NT2/D1 (cell line): ENCODE results near the gene PTH2R.

ENCODE experiments used
- DNase-seq: peaks from one replicate; pipeline ENCODE4 v3.0.0-alpha.2; 2011; ENCODE audit warnings: low read depth, low spot score
- H3K27me3 ChIP-seq: 2 replicates; pipeline ENCODE4 v1.6.0; 2011; ENCODE audit warnings: mild to moderate bottlenecking; ENCODE audit not compliant: insufficient read length, insufficient read depth
- H3K36me3 ChIP-seq: 2 replicates; pipeline ENCODE4 v1.6.1; 2011; ENCODE audit warnings: mild to moderate bottlenecking, low read length, mixed read lengths; ENCODE audit not compliant: insufficient read depth, insufficient read length
- H3K4me1 ChIP-seq: 2 replicates; pipeline ENCODE4 v1.5.1; 2011; ENCODE audit not compliant: insufficient read depth, insufficient read length
- H3K4me3 ChIP-seq: 2 replicates; pipeline ENCODE4 v1.5.1; 2011; ENCODE audit warnings: low read depth; ENCODE audit not compliant: insufficient read length
- H3K9ac ChIP-seq: 2 replicates; pipeline ENCODE4 v1.6.0; 2011; ENCODE audit warnings: low read depth; ENCODE audit not compliant: insufficient read length
- H3K9me3 ChIP-seq: 2 replicates; pipeline ENCODE4 v1.5.1; 2011; ENCODE audit warnings: mild to moderate bottlenecking, low read length; ENCODE audit not compliant: insufficient read depth
- SUZ12 ChIP-seq: IDR thresholded peaks from 2 replicates; pipeline ENCODE4 v1.6.1; 2011; ENCODE audit not compliant: insufficient read length, insufficient read depth; ENCODE audit errors: extremely low read depth
- YY1 ChIP-seq: IDR thresholded peaks from 2 replicates; pipeline ENCODE4 v1.6.1; 2011; ENCODE audit not compliant: insufficient read length, insufficient read depth
- ZNF274 ChIP-seq: IDR thresholded peaks from 2 replicates; pipeline ENCODE4 v1.6.1; 2011; ENCODE audit warnings: mild to moderate bottlenecking, low read depth, low read length

Gene PTH2R

GRCh38 chr2:208363485-208363884 is 43.1 kb upstream of the PTH2R start:
- no peak for DNase-seq
- no peak overlapping the region for H3K4me3 ChIP-seq
- H3K36me3 ChIP-seq, result no peaks in the 10 kb centered on the region
- TF ChIP-seq YY1 (no peak), ZNF274 (no peak), SUZ12 (no peak)
- peaks cover 4% of the 10 kb centered on the region; the same call in 1 of the 2 replicates for H3K9me3 ChIP-seq
- no peaks in the 10 kb centered on the region for H3K27me3 ChIP-seq
- H3K4me1 ChIP-seq, result no peaks in the 10 kb centered on the region
- no peak overlapping the region for H3K9ac ChIP-seq

DNA sequence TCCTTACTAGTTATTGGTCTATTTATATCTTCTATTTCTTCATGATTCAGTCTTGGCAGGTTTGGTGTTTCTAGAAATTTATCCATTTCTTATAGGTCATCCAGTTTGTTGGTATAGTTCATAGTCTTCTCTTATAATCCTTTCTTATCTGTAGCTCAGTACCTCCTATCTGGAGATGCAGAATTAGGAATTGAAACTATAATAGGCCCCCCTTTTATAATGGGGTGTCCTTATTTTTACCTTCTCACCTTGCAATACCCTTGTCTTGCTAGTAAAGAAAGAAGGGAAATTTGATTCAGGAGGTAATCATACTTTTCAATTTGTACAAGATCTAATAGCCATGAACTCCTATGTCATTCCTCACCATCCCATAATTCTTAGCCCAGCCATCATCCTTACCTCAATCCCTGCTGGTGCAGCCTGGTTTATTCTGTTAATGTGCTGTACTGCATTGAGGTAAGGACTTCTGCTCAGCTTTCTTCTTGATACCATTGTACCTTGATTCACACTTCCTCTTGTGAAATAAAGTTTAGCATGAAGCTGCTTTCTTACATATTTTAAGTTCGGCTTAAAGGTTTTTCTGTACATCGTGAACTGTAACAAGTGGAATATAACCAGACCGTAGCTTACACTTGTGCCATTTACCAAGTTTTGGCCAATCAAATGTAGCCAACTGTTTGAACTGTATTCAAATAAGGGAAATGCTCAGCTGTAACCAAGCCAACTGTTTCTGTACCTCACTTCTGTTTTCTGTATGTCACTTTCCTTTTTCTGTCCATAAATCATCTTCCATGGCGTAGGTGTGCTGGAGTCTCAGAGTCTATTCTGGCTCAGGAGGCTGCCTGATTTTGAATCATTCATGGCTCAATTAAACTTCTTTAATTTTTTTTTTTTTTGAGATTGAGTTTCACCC is 40.1 kb upstream of the PTH2R start:
- no peak for TF ChIP-seq YY1
- TF ChIP-seq SUZ12, result no peak
- TF ChIP-seq ZNF274, result no peak
- H3K27me3 ChIP-seq, result no peaks in the 10 kb centered on the region
- no peaks in the 10 kb centered on the region for H3K4me1 ChIP-seq
- H3K9me3 ChIP-seq, result peaks cover 4% of the 10 kb centered on the region; the same call in 1 of the 2 replicates
- no peak for DNase-seq
- no peak overlapping the region for H3K9ac ChIP-seq
- no peak overlapping the region for H3K4me3 ChIP-seq
- H3K36me3 ChIP-seq, result no peaks in the 10 kb centered on the region

DNA sequence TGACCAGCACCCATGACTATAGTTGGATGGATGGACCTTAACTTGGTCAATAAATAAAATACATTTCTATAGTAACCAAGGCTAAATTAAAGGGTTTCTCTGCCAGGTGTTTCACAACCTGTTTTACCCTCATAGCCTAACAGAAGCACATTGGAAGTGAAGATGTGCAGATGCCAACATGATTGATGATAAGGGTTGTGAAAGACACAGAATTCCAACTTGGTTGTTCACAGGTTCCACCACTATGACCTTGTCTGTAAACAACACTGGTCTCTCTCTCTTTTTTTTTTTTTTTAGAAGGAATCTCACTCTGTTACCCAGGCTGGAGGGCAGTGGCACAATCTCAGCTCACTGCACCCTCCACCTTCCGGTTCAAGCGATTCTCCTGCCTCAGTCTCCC is 37.5 kb upstream of the PTH2R start:
- H3K27me3 ChIP-seq, result no peaks in the 10 kb centered on the region
- no peak for DNase-seq
- no peak for TF ChIP-seq YY1
- TF ChIP-seq ZNF274, result no peak
- TF ChIP-seq SUZ12, result no peak

DNA sequence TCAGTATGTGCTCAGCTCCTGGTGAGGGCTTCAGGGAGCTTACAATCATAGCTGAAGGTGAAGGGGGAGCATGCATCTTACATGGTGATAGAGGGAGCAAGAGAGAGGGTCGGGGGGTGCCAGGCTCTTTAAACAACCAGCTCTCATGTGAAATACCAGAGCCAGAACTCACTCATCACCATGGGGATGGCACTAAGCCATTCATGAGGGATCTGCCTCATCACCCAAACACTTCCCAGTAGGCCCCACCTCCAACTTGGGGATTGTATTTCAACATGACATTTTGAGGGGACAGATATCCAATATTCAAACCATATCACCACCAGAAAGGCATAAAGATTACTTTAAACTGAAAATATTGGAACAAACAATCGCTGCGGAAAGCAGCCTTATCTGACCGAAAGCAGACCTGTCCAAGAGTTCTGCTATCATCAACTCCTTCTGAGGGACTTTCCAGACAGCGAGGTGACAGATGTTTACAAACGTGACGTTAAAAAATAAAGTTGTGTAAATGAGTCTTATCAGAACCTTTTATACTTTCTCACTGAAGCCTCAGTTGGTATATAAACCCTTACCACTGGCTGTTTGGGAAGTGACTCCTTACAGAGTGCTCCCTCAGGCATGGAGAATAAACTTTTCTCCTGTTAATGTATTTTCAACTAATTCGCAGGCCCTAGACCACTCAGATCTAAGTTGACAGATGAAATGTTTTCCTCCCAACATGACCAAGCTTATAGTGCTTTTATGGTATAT is 35.5 kb upstream of the PTH2R start:
- Histone ChIP-seq H3K4me3 (no peak overlapping the region), H3K9me3 (no peaks in the 10 kb centered on the region), H3K36me3 (no peaks in the 10 kb centered on the region), H3K9ac (no peak overlapping the region), H3K27me3 (no peaks in the 10 kb centered on the region), H3K4me1 (no peaks in the 10 kb centered on the region)
- no peak for DNase-seq
- TF ChIP-seq YY1, result no peak
- no peak for TF ChIP-seq SUZ12
- no peak for TF ChIP-seq ZNF274

More for the DNA sequence above, 37.5 kb upstream of the PTH2R start:
- Histone ChIP-seq H3K4me1 (no peaks in the 10 kb centered on the region), H3K36me3 (no peaks in the 10 kb centered on the region), H3K9me3 (peaks cover 4% of the 10 kb centered on the region; the same call in 1 of the 2 replicates), H3K9ac (no peak overlapping the region), H3K4me3 (no peak overlapping the region)

DNA sequence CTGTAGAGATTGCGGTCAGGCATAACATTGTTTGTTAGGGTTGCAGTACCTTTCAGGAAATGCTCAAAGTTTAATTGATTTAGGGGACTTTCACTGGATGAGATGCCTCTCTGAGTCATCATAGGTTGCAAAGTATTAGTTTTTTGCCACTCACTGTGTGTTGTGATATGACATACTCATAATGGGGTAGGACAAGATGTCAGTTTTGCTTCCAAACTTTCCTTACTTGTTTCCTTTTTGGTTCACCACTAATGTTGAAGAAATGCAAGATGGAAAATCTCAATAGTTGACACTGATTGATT is 35.0 kb upstream of the PTH2R start:
- Histone ChIP-seq H3K9ac (no peak overlapping the region), H3K27me3 (no peaks in the 10 kb centered on the region), H3K4me1 (no peaks in the 10 kb centered on the region), H3K4me3 (no peak overlapping the region), H3K9me3 (no peaks in the 10 kb centered on the region), H3K36me3 (no peaks in the 10 kb centered on the region)
- DNase-seq, result no peak
- TF ChIP-seq YY1 (no peak), ZNF274 (no peak), SUZ12 (no peak)

- Histone ChIP-seq H3K9me3 (no peaks in the 10 kb centered on the region; the same call in 1 of the 2 replicates), H3K36me3 (no peaks in the 10 kb centered on the region)
- peak; percentile 57 for DNase-seq
These were observed 33.0 kb upstream of the PTH2R start for GRCh38 chr2:208373460-208374089.

More at GRCh38 chr2:208373460-208374089, 33.0 kb upstream of the PTH2R start:
- no peak overlapping the region for H3K4me3 ChIP-seq
- TF ChIP-seq YY1 (no peak), SUZ12 (no peak), ZNF274 (no peak)
- H3K9ac ChIP-seq, result no peak overlapping the region
- no peaks in the 10 kb centered on the region for H3K27me3 ChIP-seq
- no peaks in the 10 kb centered on the region for H3K4me1 ChIP-seq
